ENCODE measurements around the gene DPM1.

DNA sequence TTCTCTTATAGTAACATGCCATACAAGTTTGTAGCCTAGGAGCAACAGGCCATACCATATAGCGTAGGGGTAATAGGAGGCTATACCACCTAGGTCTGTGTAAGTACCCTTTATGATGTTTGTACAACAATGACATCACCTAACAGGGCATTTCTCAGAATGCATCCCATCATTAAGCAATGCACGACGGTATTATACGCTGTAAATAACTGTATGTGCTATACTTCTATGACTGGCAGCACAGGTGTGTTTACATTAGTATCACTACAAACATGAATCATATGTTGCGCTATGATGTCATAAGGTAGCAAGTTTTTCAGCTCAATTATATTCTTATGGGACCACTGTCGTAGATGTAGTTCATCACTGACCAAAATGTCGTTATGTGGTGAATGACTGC is 58.1 kb downstream of the DPM1 start:
- TF ChIP-seq USF1 (CRISPR knock-in tag; IDR thresholded peaks at IDR 0.05), result no peak
- TF ChIP-seq GABPB1 (CRISPR knock-in tag; IDR thresholded peaks at IDR 0.05), result no peak
- TF ChIP-seq ZBTB43 (CRISPR knock-in tag; IDR thresholded peaks at IDR 0.05), result no peak
- no peak for TF ChIP-seq TP53 (CRISPR knock-in tag; IDR thresholded peaks at IDR 0.05)
- no peak for TF ChIP-seq ZNF317 (CRISPR knock-in tag; IDR thresholded peaks at IDR 0.05; ENCODE audit: borderline replicate concordance, low read depth)
- no peak for TF ChIP-seq SP1 (CRISPR knock-in tag; conservative IDR thresholded peaks at IDR 0.05)
- no peak for TF ChIP-seq ATF1 (CRISPR knock-in tag; IDR thresholded peaks at IDR 0.05)
- no peak for TF ChIP-seq ZMAT4 (CRISPR knock-in tag; IDR thresholded peaks at IDR 0.05)
- TF ChIP-seq, protein P1, sequence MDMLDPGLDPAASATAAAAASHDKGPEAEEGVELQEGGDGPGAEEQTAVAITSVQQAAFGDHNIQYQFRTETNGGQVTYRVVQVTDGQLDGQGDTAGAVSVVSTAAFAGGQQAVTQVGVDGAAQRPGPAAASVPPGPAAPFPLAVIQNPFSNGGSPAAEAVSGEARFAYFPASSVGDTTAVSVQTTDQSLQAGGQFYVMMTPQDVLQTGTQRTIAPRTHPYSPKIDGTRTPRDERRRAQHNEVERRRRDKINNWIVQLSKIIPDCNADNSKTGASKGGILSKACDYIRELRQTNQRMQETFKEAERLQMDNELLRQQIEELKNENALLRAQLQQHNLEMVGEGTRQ (CRISPR knock-in tag; IDR thresholded peaks at IDR 0.05), result no peak
- TF ChIP-seq ATF2 (CRISPR knock-in tag; IDR thresholded peaks at IDR 0.05; ENCODE audit: borderline replicate concordance, low read depth), result no peak
- TF ChIP-seq CTCF (IDR thresholded peaks at IDR 0.05), result no peak
- TF ChIP-seq AFF4 (CRISPR knock-in tag; IDR thresholded peaks at IDR 0.05; ENCODE audit: borderline replicate concordance), result no peak
- TF ChIP-seq, protein P2, sequence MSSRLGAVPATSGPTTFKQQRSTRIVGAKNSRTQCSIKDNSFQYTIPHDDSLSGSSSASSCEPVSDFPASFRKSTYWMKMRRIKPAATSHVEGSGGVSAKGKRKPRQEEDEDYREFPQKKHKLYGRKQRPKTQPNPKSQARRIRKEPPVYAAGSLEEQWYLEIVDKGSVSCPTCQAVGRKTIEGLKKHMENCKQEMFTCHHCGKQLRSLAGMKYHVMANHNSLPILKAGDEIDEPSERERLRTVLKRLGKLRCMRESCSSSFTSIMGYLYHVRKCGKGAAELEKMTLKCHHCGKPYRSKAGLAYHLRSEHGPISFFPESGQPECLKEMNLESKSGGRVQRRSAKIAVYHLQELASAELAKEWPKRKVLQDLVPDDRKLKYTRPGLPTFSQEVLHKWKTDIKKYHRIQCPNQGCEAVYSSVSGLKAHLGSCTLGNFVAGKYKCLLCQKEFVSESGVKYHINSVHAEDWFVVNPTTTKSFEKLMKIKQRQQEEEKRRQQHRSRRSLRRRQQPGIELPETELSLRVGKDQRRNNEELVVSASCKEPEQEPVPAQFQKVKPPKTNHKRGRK (CRISPR knock-in tag; IDR thresholded peaks at IDR 0.05; ENCODE audit: borderline replicate concordance), result no peak

All from WTC11 (cell line).